ENCODE data around the gene COL11A1.

The COL11A1 gene

GRCh38 chr1:103120981-103121380 lies 12.7 kb upstream of the COL11A1 start:
- H3K4me3 ChIP-seq, result no peak overlapping the region
- H3K36me3 ChIP-seq, result no peaks in the 10 kb centered on the region
- no peak for DNase-seq
- H3K9me3 ChIP-seq, result no peaks in the 10 kb centered on the region
- no peaks in the 10 kb centered on the region for H3K27me3 ChIP-seq
- intact Hi-C loops (cut with DNase I; ENCODE audit: low total_unique reads), result no loop called here
- H3K4me1 ChIP-seq, result no peaks in the 10 kb centered on the region
- no peak overlapping the region for H3K27ac ChIP-seq
- TF ChIP-seq CTCF (IDR thresholded peaks at IDR 0.05), result no peak

- Histone ChIP-seq H3K9me3 (no peaks in the 10 kb centered on the region), H3K4me3 (no peak overlapping the region), H3K4me1 (peaks cover 0 to 15% (median 12%) of the 10 kb centered on the region in 4 donors), H3K27ac (no peak overlapping the region), H3K27me3 (peaks cover 0 to 5% of the 10 kb centered on the region in 2 donors), H3K36me3 (no peaks in the 10 kb centered on the region)
- no peak for TF ChIP-seq CTCF (IDR thresholded peaks at IDR 0.05)
- intact Hi-C loops (cut with DNase I; ENCODE audit: low total_unique reads), result no loop called here
- no peak for DNase-seq
Observed at GRCh38 chr1:103112546-103112945, 4.2 kb upstream of the COL11A1 start.

GRCh38 chr1:103111926-103112325 lies 3.6 kb upstream of the COL11A1 start:
- Histone ChIP-seq H3K27me3 (peaks cover 0 to 5% of the 10 kb centered on the region in 2 donors), H3K27ac (no peak overlapping the region), H3K4me1 (peaks cover 0 to 21% (median 15%) of the 10 kb centered on the region in 4 donors), H3K36me3 (no peaks in the 10 kb centered on the region), H3K9me3 (no peaks in the 10 kb centered on the region), H3K4me3 (no peak overlapping the region)
- intact Hi-C loops (cut with DNase I; ENCODE audit: low total_unique reads), result no loop called here
- no peak for DNase-seq
- TF ChIP-seq CTCF (IDR thresholded peaks at IDR 0.05), result no peak

- Histone ChIP-seq H3K4me1 (peaks cover 0 to 27% (median 17%) of the 10 kb centered on the region in 4 donors), H3K9me3 (no peaks in the 10 kb centered on the region), H3K36me3 (no peaks in the 10 kb centered on the region), H3K27me3 (peaks cover 0 to 5% of the 10 kb centered on the region in 2 donors), H3K4me3 (no peak overlapping the region), H3K27ac (no peak overlapping the region)
- DNase-seq, result no peak
- intact Hi-C loops (cut with DNase I; ENCODE audit: low total_unique reads), result no loop called here
- TF ChIP-seq CTCF (IDR thresholded peaks at IDR 0.05), result no peak
Observed at GRCh38 chr1:103110701-103111100, 2.4 kb upstream of the COL11A1 start.

- H3K36me3 ChIP-seq, result no peaks in the 10 kb centered on the region
- H3K27ac ChIP-seq, result no peak overlapping the region
- H3K27me3 ChIP-seq, result peaks cover 0 to 7% of the 10 kb centered on the region in 2 donors
- intact Hi-C loops (cut with DNase I; ENCODE audit: low total_unique reads), result loop anchor here (5.0 kb wide), 1 partner anchor 403 kb away; no protein-coding TSS in a partner anchor
- TF ChIP-seq CTCF (IDR thresholded peaks at IDR 0.05), result no peak
- no peaks in the 10 kb centered on the region for H3K9me3 ChIP-seq
- peaks cover 0 to 27% (median 17%) of the 10 kb centered on the region in 4 donors for H3K4me1 ChIP-seq
- no peak for DNase-seq
- H3K4me3 ChIP-seq, result no peak overlapping the region
Observed at GRCh38 chr1:103109311-103109920, 1.1 kb upstream of the COL11A1 start.

Data from tibial artery (tissue), 4 donors.